ENCODE measurements around the gene TMEM44. TPM values are rescaled to one million over a fixed set of nuclear protein-coding genes. Genes with fewer than 3 reads are reported as not detected.
A peak's percentile ranks its signal among the peaks of the same experiment; 100 is the strongest.

TMEM44 gene
- total RNA-seq, 4 donors from 2014 or later = 6.5 to 24.5 (median 19.5) TPM

DNA sequence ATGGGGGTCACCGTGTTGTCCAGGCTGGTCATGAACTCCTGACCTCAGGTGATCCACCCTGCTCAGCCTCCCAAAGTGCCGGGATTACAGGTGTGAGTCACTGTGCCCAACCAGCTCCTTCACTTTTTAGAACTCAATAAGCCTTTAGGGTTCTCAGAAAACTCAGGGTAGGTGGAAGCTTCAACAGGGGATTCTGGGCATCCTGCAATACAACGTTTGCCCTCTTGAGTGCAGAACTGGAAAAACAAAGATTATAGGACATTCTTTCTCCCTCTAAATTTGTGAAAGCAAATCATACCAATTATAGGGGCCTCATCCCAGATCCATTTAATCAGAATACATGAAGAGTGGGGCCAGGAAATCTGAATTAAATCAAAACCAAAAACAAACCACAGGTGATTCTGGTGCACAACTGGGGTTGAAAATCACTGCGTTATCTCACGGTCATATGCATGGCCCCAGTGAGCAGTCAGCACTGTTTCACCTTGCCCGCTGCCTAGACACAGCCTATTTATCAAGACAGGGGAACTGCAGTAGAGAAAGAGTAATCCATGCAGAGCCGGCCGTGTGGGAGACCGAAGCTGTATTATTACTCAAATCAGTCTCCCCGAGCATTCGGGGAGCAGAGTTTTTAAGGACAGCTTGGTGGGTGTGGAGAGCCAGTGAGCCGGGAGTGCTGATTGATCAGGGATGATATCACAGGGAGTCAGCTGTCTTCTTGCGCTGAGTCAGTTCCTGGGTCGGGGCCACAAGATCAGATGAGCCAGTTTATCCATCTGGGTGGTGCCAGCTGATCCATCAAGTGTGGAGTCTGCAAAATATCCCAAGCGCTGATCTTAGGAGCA lies 58.4 kb downstream of the TMEM44 start:
- intact Hi-C loops (cut with DNase I; ENCODE audit: low total_unique reads) = no loop called here
- Histone ChIP-seq H3K27me3 (no peaks in the 10 kb centered on the region), H3K9me3 (no peaks in the 10 kb centered on the region), H3K27ac (no peak overlapping the region), H3K4me3 (no peak overlapping the region), H3K36me3 (no peaks in the 10 kb centered on the region), H3K4me1 (no peaks in the 10 kb centered on the region)
- no peak for DNase-seq
- TF ChIP-seq, protein P1, sequence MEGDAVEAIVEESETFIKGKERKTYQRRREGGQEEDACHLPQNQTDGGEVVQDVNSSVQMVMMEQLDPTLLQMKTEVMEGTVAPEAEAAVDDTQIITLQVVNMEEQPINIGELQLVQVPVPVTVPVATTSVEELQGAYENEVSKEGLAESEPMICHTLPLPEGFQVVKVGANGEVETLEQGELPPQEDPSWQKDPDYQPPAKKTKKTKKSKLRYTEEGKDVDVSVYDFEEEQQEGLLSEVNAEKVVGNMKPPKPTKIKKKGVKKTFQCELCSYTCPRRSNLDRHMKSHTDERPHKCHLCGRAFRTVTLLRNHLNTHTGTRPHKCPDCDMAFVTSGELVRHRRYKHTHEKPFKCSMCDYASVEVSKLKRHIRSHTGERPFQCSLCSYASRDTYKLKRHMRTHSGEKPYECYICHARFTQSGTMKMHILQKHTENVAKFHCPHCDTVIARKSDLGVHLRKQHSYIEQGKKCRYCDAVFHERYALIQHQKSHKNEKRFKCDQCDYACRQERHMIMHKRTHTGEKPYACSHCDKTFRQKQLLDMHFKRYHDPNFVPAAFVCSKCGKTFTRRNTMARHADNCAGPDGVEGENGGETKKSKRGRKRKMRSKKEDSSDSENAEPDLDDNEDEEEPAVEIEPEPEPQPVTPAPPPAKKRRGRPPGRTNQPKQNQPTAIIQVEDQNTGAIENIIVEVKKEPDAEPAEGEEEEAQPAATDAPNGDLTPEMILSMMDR (IDR thresholded peaks at IDR 0.05) = no peak
- no peak for TF ChIP-seq POLR2A (IDR thresholded peaks at IDR 0.05)

DNA sequence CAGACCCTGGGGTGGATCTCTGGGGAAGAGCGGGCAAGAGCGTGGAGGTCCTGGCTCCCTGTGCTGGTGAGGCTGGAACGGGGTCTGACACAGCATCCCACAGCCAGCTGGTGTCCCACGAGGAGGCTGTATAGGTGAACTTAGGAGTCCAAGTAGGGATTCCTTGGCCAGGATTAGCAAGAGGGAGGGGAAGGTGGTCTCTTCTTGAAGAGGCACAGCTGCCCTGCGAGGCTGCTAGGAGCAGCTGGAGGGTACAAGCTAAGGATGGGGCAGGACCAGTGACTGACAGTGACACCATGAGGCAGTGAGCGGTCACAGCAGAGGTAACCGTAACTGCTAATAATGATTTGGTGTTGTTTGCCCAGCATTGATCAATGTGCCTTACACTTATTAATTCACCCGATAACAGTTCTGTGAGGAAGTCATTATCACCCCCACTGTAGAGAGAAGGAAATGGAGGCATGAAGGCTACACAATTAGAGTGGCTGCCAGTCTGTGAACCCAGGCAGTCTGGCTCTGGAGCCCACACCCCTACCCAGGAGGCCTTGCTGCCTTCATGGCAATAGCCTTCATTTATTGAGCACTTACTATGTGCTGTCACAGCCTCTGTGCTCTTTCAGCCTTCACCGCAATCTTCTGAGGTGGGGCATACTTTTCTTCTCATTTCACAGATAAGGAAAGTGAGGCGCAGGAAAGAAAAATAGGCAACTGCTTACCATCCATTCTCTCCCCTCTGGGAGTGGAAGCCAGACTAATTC lies 59.4 kb downstream of the TMEM44 start:
- no peak overlapping the region for H3K4me3 ChIP-seq
- no peaks in the 10 kb centered on the region for H3K36me3 ChIP-seq
- no peak overlapping the region for H3K27ac ChIP-seq
- H3K27me3 ChIP-seq = no peaks in the 10 kb centered on the region
- DNase-seq = no peak
- intact Hi-C loops (cut with DNase I; ENCODE audit: low total_unique reads) = no loop called here
- H3K4me1 ChIP-seq = no peaks in the 10 kb centered on the region
- no peaks in the 10 kb centered on the region for H3K9me3 ChIP-seq
- TF ChIP-seq, protein P1 (IDR thresholded peaks at IDR 0.05) = peak in 1 of 4 experiments; percentile 21
- TF ChIP-seq POLR2A (IDR thresholded peaks at IDR 0.05) = no peak

DNA sequence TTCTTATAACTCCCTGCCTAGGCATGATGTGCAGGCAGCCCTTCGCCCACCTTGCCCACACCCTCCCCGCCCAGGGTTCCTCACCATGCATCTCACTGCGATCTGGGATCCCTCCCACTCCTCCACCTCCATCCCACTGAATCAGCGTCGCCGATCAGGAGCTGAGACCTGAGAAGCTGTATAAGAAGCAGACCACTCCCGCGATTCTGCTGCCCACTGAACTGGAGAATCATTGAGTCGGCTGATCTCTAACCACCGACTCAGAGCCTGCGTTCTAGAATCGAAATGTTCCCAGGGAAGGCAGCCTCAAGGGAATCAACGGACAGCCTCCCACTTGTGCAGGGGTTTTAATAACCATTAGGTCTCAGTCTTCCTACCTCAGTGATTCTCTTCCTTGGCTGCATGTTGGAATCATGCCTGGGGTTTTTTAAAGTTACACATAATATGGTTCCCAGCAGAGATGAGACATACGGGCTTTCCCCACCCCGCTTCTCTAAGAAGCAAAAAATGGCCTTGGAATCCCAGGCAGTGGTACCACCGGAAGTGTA lies 60.2 kb downstream of the TMEM44 start:
- H3K4me3 ChIP-seq = no peak overlapping the region
- H3K4me1 ChIP-seq = no peaks in the 10 kb centered on the region
- TF ChIP-seq, protein P1 (IDR thresholded peaks at IDR 0.05) = no peak
- TF ChIP-seq POLR2A (IDR thresholded peaks at IDR 0.05) = no peak
- no peaks in the 10 kb centered on the region for H3K36me3 ChIP-seq
- DNase-seq = no peak
- no peaks in the 10 kb centered on the region for H3K27me3 ChIP-seq
- peak overlapping the region in 1 of 2 donors; percentile 9 for H3K27ac ChIP-seq
- intact Hi-C loops (cut with DNase I; ENCODE audit: low total_unique reads) = no loop called here
- H3K9me3 ChIP-seq = no peaks in the 10 kb centered on the region

DNA sequence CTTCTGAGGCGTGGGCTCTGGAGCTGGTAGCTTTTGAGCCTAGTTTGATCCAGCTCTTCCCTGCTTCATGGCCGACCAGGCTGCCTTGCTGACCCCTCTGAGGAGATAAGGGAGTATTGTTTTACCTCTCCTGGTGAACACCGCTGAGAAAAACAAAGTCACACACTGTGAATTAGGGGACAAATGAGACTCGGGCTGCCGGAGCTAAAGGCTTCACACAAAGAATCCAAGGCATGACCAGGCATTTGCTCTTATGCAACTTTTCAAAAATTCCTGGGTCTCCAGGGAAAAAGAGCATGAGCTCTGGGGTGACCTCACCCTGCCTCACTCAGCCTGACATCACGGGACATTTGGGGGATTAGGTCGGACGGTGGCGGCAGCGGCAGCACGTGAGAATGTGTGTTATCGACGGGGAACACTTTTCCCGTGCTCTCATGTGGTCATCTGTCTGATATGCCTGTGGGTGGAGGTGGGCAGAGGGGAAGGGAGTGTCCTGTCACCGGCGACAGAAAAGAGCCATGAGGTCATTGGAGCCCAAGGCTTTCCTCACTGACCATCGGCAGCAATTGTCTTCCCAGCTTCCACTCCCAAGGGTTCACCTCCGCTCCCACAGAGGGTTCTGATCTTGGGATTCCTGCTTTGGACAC lies 61.0 kb downstream of the TMEM44 start:
- Histone ChIP-seq H3K36me3 (no peaks in the 10 kb centered on the region), H3K4me1 (no peaks in the 10 kb centered on the region), H3K9me3 (no peaks in the 10 kb centered on the region), H3K27me3 (no peaks in the 10 kb centered on the region), H3K27ac (peak overlapping the region in 1 of 2 donors; percentile 9), H3K4me3 (no peak overlapping the region)
- intact Hi-C loops (cut with DNase I; ENCODE audit: low total_unique reads) = no loop called here
- DNase-seq = peak; percentile 31 to 38
- no peak for TF ChIP-seq POLR2A (IDR thresholded peaks at IDR 0.05)
- TF ChIP-seq, protein P1 (IDR thresholded peaks at IDR 0.05) = no peak
